GM19372 (cell line): Measurements from ENCODE around the gene IL1RN.

Source experiments
- ATAC-seq: cut with Tn5 transposase; IDR thresholded peaks from one replicate; pipeline ENCODE4 v1.9.1; 2021; ENCODE audit warnings: mild to moderate bottlenecking, low read depth, moderate library complexity; ENCODE audit not compliant: unreplicated experiment

The IL1RN gene

GRCh38 chr2:113124984-113125855, 2.2 kb upstream of the IL1RN start:
- ATAC-seq = no peak

- no peak for ATAC-seq
Measured at GRCh38 chr2:113127646-113128570, 510 bp downstream of the IL1RN start.

- ATAC-seq = no peak
Measured at GRCh38 chr2:113129519-113130078, 2.2 kb downstream of the IL1RN start.

GRCh38 chr2:113131352-113132185, 4.2 kb downstream of the IL1RN start:
- ATAC-seq = no peak

- no peak for ATAC-seq
Measured at GRCh38 chr2:113132414-113133021, 5.1 kb downstream of the IL1RN start.

GRCh38 chr2:113133704-113134598, 6.6 kb downstream of the IL1RN start:
- no peak for ATAC-seq

GRCh38 chr2:113134717-113135116, 7.3 kb downstream of the IL1RN start:
- ATAC-seq = no peak

GRCh38 chr2:113135317-113135716, 7.9 kb downstream of the IL1RN start:
- no peak for ATAC-seq

GRCh38 chr2:113136828-113137775, 9.7 kb downstream of the IL1RN start:
- ATAC-seq = no peak

- ATAC-seq = no peak
Measured at GRCh38 chr2:113137827-113138226, 10.4 kb downstream of the IL1RN start.

- no peak for ATAC-seq
Measured at GRCh38 chr2:113138428-113139322, 11.3 kb downstream of the IL1RN start.

- no peak for ATAC-seq
Measured at GRCh38 chr2:113141451-113141850, 14.1 kb downstream of the IL1RN start.

- ATAC-seq = no peak
Measured at GRCh38 chr2:113142290-113142689, 14.9 kb downstream of the IL1RN start.

GRCh38 chr2:113144259-113144658, 16.9 kb downstream of the IL1RN start:
- no peak for ATAC-seq

- ATAC-seq = no peak
Measured at GRCh38 chr2:113148606-113149552, 21.5 kb downstream of the IL1RN start.
